GM23338 (cell line): ENCODE results near the gene KLHDC8A.

ENCODE experiments used
- CREB1 ChIP-seq: fragments of 250-450 bp; sonication (Bioruptor Pico); IDR thresholded peaks from 2 replicates; pipeline ENCODE4 v1.5.0; 2020; ENCODE audit warnings: low read depth, mild to moderate bottlenecking, moderate library complexity
- CTCF ChIP-seq, 2 experiments: fragments of 200-600 bp in 1 of 2; sonication (generic) in 1 of 2; conservative IDR thresholded peaks; 2 replicates each; pipeline versions ENCODE4 v1.5.1 to v1.6.1; 2016 to 2017; ENCODE audit warnings: antibody characterized with exemption in 2 of 2, low read depth in 2 of 2, mild to moderate bottlenecking in 2 of 2, moderate library complexity in 1 of 2
- EZH2 ChIP-seq: fragments of 200-600 bp; sonication (generic); IDR thresholded peaks from one replicate; pipeline ENCODE4 v1.8.0; 2017; ENCODE audit warnings: antibody characterized with exemption, mild to moderate bottlenecking, low read depth; ENCODE audit not compliant: unreplicated experiment
- EZH2phosphoT487 ChIP-seq: fragments of 200-600 bp; sonication (generic); IDR thresholded peaks from one replicate; pipeline ENCODE4 v1.8.1; 2018; ENCODE audit warnings: antibody characterized with exemption; ENCODE audit not compliant: unreplicated experiment
- NANOG ChIP-seq: IDR thresholded peaks from 2 replicates; pipeline ENCODE4 v1.6.1; 2016; ENCODE audit warnings: antibody characterized with exemption, borderline replicate concordance
- POLR2AphosphoS5 ChIP-seq: IDR thresholded peaks from 2 replicates; pipeline ENCODE4 v1.6.1; 2016; ENCODE audit warnings: antibody characterized with exemption, low read depth
- REST ChIP-seq: IDR thresholded peaks from one replicate; pipeline ENCODE4 v1.6.1; 2018; ENCODE audit warnings: antibody characterized with exemption; ENCODE audit not compliant: unreplicated experiment
- STAT1 ChIP-seq: IDR thresholded peaks from one replicate; pipeline ENCODE4 v1.6.1; 2016; ENCODE audit warnings: antibody characterized with exemption; ENCODE audit not compliant: unreplicated experiment
- ZNF331 ChIP-seq: fragments of 250-450 bp; sonication (Bioruptor Pico); IDR thresholded peaks from 2 replicates; pipeline ENCODE4 v1.5.0; 2020; ENCODE audit warnings: low read depth, mild to moderate bottlenecking, moderate library complexity

DNA sequence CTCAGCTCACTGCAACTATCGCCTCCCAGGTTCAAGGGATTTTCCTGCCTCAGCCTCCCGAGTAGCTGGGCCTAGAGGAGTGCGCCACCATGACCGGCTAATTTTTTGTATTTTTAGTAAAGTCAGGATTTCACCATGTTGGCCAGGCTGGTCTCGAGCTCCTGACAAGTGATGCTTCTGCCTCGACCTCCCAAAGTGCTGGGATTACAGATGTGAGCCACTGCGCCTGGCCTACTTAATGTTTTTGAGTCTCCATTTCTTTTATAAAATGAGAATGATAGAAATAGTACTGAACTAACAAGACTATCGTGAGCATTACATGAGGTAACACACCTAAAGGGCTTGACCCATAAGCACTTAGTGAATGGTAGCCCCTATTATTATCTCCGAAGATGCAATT is 56.6 kb downstream of the KLHDC8A start:
- TF ChIP-seq CTCF (conservative IDR thresholded peaks at IDR 0.05; ENCODE audit: low read depth in 2 of 2) (no peak), REST (no peak), ZNF331 (CRISPR knock-in tag) (no peak), EZH2 (no peak), NANOG (no peak), POLR2AphosphoS5 (no peak), EZH2phosphoT487 (no peak), STAT1 (no peak), CREB1 (no peak)
